ENCODE measurements around the gene TMOD1. TPM values are rescaled to one million over a fixed set of nuclear protein-coding genes. Genes with fewer than 3 reads are reported as not detected.

The TMOD1 gene
- total and polyA plus RNA-seq, 10 of the 15 experiments (the other 5 are each of a cell fraction or from before 2014, with no cell fraction given): 4.0 to 44.1 (median 15.4) TPM

GRCh38 chr9:97510797-97511654 is 9.6 kb downstream of the TMOD1 start (continued):
- peak; percentile 61 for TF ChIP-seq IKZF1 (conservative IDR thresholded peaks at IDR 0.05)
- TF ChIP-seq PRDM15 (CRISPR knock-in tag; IDR thresholded peaks at IDR 0.05): no peak
- TF ChIP-seq ZNF384 (IDR thresholded peaks at IDR 0.05; ENCODE audit: borderline replicate concordance, low read depth, low read length): peak; percentile 68; the same call in 1 of the 2 replicates
- TF ChIP-seq ZNF622 (IDR thresholded peaks at IDR 0.05): no peak
- no peak for TF ChIP-seq POLR2AphosphoS2 (IDR thresholded peaks at IDR 0.05; ENCODE audit: low read depth, low read length)
- TF ChIP-seq ATF7 (IDR thresholded peaks at IDR 0.05; ENCODE audit: low read depth): peak; percentile 92
- no peak for TF ChIP-seq ZNF207 (IDR thresholded peaks at IDR 0.05; ENCODE audit: borderline replicate concordance)
- peak; percentile 65 for TF ChIP-seq RUNX3 (IDR thresholded peaks at IDR 0.05; ENCODE audit: low read length)
- no peak for TF ChIP-seq SREBF2 (IDR thresholded peaks at IDR 0.05; ENCODE audit: low read length)
- peak; percentile 63 to 93 for TF ChIP-seq EP300 (IDR thresholded peaks at IDR 0.05; ENCODE audit: borderline replicate concordance in 1 of 2, control insufficient read depth in 1 of 2, low read depth in 2 of 2, low read length in 2 of 2)
- no peak for TF ChIP-seq EGR1 (IDR thresholded peaks at IDR 0.05; ENCODE audit: borderline replicate concordance in 1 of 2, low read depth in 2 of 2, low read length in 2 of 2)
- TF ChIP-seq KAT2A (conservative IDR thresholded peaks at IDR 0.05; ENCODE audit: control insufficient read depth, low read depth, low read length): no peak
- peak; percentile 89 for TF ChIP-seq ZNF687 (IDR thresholded peaks at IDR 0.05)
- TF ChIP-seq STAT3 (IDR thresholded peaks at IDR 0.05; ENCODE audit: low read depth, low read length): 0 out of 2 replicates have a peak, but pooled peaks have one; percentile 46
- TF ChIP-seq SMAD1 (IDR thresholded peaks at IDR 0.05; ENCODE audit: low read depth, partially characterized antibody): no peak
- no peak for TF ChIP-seq ZNF24 (IDR thresholded peaks at IDR 0.05)
- no peak for TF ChIP-seq SIX5 (IDR thresholded peaks at IDR 0.05; ENCODE audit: low read depth, low read length, severe bottlenecking)
- TF ChIP-seq BHLHE40 (IDR thresholded peaks at IDR 0.05; ENCODE audit: borderline replicate concordance in 1 of 2, low read depth in 2 of 2, low read length in 1 of 2): peak; percentile 63 to 66
- no peak for TF ChIP-seq SP1 (IDR thresholded peaks at IDR 0.05; ENCODE audit: low read depth, low read length)
- TF ChIP-seq NKRF (conservative IDR thresholded peaks at IDR 0.05): no peak
